GM10248 (cell line): ENCODE results near the gene CEP55.

ENCODE experiments used
- CTCF ChIA-PET: fragments of 300-600 bp; sonication (Branson Sonifier 250); formaldehyde crosslinking; extraction: SDS; loops from one replicate; lab custom pipeline; 2021; ENCODE audit warnings: antibody characterized with exemption; lab: Yijun Ruan, JAX
- POLR2A ChIA-PET: fragments of 350-650 bp; sonication (Branson Sonifier 250); formaldehyde crosslinking; extraction: SDS; loops from one replicate; lab custom pipeline; 2020; ENCODE audit warnings: antibody characterized with exemption; lab: Yijun Ruan, JAX
- DNase-seq: peaks from one replicate; pipeline ENCODE4 v3.0.0; 2012; ENCODE audit errors: extremely low spot score
- CTCF ChIP-seq: IDR thresholded peaks from 2 replicates; pipeline ENCODE4 v1.5.1; 2012; ENCODE audit warnings: mild to moderate bottlenecking, low read depth; ENCODE audit errors: extremely low read depth, missing control alignments, control extremely low read depth

The CEP55 gene

GRCh38 chr10:93475871-93476270 is 20.5 kb upstream of the CEP55 start:
- POLR2A ChIA-PET: no interaction called here
- no peak for DNase-seq
- CTCF ChIA-PET: interaction anchor here (0.9 to 3.8 kb wide), 5 partner anchors 10 to 118 kb away, joined by 3 to 21 read pairs (median 4); no protein-coding TSS in a partner anchor
- no peak for TF ChIP-seq CTCF

- CTCF ChIA-PET: interaction anchor here (1.7 to 3.8 kb wide), 2 partner anchors 13 to 100 kb away, joined by 4 to 21 read pairs; no protein-coding TSS in a partner anchor
- no peak for DNase-seq
- no peak for TF ChIP-seq CTCF
- POLR2A ChIA-PET: no interaction called here
Observed at GRCh38 chr10:93476756-93477155, 19.7 kb upstream of the CEP55 start.

DNA sequence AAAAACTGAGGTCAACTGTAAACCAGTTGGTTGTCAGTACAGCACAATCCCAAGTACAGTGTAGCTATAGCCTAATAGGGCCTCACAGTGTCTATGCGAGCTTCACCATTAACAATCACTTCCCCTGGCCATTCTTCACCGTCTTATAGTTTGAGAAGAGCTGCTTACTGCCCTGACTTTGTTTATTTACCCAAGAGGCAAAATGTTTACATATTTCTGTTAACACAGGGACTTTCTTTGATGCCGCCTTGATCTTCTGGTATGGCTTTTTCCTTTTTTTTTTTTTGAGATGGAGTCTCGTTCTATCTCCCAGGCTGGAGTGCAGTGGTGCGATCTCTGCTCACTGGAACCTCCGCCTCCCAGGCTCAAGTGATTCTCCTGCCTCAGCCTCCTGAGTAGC is 17.5 kb upstream of the CEP55 start:
- ChIA-PET CTCF (interaction anchor here (1.0 to 3.8 kb wide), 4 partner anchors 11 to 102 kb away, joined by 3 to 21 read pairs (median 4); no protein-coding TSS in a partner anchor), POLR2A (no interaction called here)
- TF ChIP-seq CTCF: no peak
- DNase-seq: no peak

DNA sequence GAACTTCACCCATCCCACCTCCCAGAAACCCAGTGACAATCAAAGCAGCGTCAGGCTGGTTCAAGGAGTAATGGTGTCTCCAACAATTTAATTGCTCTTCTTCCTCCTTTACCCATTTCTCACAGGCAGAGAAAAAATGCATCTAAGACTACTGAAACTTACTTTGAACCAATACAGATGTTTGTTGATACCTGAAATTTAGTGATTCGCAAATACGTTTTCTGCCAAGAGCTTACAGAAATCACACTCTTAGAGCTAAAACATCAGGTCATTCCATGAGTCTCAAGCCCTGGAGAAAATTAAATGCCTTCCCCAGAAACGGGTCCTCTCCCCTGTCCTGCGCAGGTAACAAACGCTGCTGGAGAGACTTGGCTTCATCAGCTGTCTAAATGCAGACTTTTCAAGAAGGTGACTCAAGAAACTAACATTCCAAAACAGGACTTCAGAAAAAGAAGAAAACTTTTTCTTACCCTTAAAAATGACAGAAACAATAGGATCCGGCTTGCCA is 14.7 kb upstream of the CEP55 start:
- no peak for DNase-seq
- no peak for TF ChIP-seq CTCF
- ChIA-PET CTCF (interaction anchor here (0.7 to 13.1 kb wide), 29 partner anchors 10 to 402 kb away, joined by 3 to 254 read pairs (median 7); partner anchors contain the start of gene CEP55), POLR2A (no interaction called here)

DNA sequence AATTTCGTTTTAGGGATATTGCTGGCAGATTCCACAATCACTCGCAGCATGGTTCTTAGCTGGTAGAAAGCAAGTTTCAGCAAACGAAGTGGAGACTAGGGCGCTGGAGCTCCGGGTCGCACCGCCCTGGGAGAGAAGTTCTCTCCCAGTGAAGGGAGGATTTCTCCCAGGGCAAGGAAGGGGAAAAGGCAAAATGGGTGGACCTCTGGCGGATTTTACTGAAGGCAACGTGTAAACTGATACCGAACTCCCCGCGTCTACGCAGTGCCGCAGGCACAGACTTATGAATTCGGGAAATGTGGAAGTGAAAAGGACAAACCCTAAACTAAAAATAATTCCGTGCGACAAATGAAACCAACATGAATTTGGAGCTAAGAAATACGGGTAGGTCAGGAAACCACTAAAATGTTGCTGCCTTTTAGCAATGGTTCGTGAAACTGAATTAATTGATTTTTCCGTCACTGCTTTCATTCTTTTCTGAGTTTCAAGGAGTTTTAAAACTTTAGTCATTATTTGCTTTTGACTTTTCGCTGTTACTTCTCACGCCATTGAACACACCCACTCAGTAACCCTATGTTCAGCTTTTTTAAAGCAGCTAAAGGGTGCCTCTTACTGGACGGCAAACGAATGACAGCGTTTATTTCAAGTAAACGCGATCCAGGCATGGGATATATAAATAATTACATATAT is 14.1 kb upstream of the CEP55 start, which contains the start of gene MYOF:
Gene MYOF (minus strand): TSS at position 190 of the 690 bp plus-strand sequence. CDS start 140 bp downstream, at position 50.
- DNase-seq: peak; percentile 70
- TF ChIP-seq CTCF: peak; percentile 63
- CTCF ChIA-PET: interaction anchor here (0.7 to 13.1 kb wide), 32 partner anchors 10 to 402 kb away, joined by 3 to 254 read pairs (median 6); partner anchors contain the start of gene CEP55
- POLR2A ChIA-PET: no interaction called here

GRCh38 chr10:93485690-93486089 is 10.7 kb upstream of the CEP55 start:
- ChIA-PET CTCF (interaction anchor here (1.0 to 13.1 kb wide), 2 partner anchors 23 to 110 kb away, joined by 3 to 254 read pairs; no protein-coding TSS in a partner anchor), POLR2A (no interaction called here)
- TF ChIP-seq CTCF: no peak
- no peak for DNase-seq
